DMS153 treated with DMSO at 0.1 percent for 48 hours (cell line): ENCODE measurements around the gene VWA8.
"Not testable (repeated sequence)": the region's sequence is repeated elsewhere in the genome, so short reads cannot be mapped to it uniquely, and the experiment has no call there.

Experiments
- DNase-seq: peaks from one replicate; lab custom pipeline; 2025; ENCODE audit not compliant: unreplicated experiment; lab: John Stamatoyannopoulos, UW

VWA8 gene

DNA sequence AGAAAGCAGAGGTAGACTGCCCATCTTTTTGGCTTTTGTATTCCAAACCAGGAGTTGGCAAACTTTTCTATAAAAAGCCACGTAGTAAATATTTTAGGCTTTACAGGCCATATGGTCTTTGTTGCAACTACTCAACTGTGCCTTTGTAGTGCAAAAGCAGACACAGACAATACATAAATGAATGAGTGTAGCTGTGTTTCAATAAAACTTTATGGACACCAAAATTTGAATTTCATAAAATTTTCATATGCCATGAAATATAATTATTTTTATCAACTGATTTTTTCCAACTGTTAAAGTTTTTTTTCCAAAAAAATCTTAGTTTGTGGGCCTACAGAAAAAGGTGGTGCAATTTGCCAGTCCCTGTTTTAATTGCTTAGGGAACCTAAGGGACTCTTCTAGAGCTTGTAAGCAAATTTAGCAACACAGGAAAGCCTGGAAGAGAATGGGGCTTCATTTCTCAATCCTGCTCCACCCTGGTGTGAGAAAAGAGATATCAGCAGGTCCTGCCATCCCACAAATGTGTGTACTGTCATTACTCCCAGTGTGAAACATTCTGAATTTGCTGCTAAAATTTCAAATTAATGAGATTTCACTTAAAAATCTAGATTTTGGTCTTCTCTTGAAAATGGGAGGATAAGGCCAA lies 309.4 kb downstream of the VWA8 start:
- no peak for DNase-seq

DNA sequence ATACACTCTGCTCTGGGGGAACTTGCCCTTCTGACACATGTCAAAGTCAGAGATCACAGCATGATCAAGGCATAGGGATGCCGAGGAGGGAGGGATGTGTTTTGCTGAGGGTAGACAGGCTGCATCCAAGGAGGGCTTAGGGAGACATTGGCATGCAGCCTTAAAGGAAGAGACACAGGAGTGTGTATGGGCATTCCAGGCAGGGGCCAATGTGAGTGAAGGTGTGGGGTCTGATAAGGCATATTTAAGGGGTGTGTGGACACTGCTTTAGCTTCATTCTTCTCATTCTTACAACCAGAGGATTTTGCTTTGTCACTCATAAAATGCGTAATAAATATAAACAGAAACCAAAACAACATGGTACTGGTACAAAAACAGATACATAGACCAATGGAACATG lies 310.2 kb downstream of the VWA8 start:
- DNase-seq = no peak

DNA sequence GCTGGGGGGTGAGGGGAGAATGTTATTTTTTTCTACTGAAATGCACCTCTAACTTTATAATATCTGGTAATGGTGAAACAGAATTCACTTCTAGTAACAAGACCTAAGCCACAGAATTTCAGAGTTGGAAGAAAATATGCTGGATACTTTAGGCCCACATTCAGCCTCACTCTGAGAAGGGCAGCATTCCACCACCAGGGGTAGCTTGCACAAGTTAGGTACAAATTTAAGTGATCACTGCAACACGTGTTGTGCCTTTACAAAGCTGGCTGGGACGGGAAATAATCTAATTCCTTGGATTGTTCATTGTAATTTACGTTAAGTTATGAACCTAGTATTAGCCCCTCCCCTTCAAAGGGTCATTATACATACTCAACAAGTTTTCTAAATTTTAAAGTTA lies 311.2 kb downstream of the VWA8 start:
- no peak for DNase-seq

DNA sequence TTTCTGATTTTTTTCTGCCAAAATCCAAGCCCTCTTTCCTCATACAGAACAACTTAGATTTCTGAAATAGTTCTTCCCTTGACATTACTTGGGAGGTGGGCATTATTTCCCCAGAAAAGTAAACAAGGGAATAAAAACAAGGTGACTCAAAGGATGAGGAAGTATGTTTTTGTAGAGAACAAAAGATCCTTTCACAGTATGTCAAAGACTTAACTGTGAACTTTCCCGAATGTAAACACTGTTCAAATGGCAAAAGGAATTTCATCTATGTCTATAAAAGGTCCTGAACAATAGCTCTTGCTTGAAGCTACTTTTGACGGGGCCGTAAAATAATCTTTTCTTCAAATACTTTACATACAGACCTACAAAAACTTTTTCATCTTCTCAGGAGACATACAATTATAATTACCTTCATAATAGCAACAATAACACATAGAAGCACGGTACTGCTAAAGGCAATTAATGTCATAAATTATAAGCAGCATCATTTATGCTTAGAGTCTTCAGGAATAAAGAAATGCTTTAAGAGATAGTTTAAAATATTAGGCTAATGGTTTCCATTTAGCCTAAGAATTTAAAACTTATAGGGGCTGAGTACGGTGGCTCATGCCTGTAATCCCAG lies 312.5 kb downstream of the VWA8 start:
- DNase-seq = no peak

DNA sequence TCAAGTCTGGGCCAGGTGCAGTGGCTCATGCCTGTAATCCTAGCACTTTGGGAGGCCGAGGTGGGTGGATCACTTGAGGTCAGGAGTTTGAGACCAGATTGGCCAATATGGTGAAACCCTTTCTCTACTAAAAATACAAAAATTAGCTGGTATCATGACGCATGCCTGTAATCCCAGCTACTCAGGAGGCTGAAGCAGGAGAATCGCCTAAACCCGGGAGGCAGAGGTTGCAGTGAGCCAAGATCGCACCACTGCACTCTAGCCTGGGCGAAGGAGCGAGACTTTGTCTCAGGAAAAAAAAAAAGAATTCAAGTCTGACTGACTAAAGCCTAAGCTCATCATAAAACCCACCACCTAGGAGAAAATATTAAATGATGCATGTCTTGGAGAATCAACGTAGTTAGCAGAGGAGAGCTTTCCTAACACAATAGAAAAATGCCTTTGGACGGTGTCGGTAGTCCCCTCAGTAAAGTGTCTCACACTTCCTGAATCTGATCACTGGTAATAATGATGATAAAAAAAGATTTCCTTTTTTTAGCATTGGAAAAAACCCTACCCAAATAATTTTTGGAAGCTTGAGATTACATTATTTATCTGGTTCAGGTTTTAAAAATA lies 313.1 kb downstream of the VWA8 start:
- not testable (repeated sequence) for DNase-seq

DNA sequence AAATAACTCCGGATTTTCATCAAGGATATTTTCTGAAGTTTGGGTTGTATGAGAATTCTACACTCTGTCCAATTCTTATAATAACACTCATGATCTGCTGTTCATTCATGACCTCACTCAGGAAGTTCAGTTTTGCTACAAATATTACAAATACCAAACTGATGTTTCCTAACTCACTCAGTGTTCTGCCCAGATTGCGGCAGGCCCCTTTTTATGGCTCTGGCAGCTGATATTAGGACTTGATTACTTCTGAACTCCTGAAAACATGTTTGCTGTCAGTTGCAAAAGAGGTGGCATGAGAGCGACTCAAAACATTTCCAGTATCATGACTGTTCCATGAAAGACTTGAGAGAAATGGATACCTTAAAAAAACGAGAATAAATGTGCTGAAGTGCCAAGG lies 315.6 kb downstream of the VWA8 start:
- no peak for DNase-seq

DNA sequence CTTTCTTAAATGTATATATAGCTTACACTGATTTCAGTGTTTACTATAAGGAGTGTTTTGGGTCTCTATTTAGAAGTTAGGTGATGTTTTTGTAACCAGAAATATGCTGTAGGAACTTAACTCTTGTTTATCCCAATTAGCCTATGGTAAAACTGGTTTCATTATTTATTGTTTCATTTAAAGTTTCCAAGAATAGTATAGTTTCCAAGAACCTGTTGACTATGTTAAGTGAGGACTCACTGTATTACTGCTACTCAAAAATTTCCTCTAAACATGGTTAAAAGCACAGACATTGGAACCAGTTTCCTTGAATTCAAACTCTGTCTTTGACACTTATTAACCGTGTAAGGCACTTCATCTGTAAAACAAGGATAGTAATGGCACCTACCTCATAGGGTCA lies 316.2 kb downstream of the VWA8 start:
- DNase-seq = no peak

DNA sequence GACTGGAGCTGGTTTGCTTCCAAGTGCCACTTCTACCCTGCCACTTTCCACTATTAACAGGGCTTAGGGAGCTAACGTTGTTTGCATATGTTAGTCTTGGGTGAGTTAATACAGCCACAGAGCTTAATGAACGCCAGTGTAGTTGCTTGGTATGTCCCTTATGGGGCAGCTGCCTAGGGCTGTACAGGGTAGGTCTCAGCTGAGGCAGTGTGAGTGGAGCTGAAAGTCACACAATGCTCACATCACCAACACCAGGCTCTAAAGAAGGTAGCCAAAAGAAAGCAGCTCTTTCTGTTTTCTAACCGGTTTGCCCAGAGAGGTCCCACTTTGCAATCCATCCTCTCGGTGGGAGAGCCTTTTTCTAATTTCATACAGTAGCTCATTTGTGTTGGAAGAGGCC lies 317.4 kb downstream of the VWA8 start:
- no peak for DNase-seq

DNA sequence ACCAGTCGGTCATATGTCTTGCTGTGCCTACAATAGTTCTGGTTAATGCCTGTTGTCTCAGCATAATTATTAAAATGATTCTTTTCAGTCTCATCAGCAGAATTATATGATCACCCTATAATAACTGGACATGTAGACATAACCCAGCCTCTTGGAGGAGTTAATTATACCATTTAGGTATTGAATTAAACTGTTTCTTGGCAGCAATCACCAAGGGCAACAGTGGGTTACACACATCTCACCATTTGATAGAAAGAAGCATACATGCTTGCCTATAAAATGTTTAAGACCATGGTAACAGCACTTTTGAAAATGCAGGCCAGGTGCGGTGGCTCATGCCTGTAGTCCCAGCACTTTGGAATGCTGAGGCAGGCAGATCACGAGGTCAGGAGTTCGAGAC lies 318.9 kb downstream of the VWA8 start:
- DNase-seq = no peak

DNA sequence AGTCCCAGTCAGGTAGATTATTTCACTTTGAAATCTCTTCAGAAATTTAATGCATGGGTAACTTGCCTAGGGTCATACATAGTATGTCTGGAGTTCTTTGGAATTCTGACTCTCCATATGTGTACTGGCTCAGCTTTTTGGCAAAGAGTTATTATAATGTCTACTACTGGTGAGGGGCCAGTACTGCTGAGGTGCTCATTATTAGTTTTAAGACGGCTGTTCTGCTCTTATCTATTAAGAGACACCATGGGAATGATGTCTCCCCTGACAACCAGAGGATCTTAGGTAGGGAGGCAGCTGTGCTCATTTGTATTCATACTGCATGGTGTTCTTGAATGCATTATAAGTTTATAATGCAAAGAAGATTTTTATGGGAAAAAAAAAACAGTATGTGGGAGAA lies 319.5 kb downstream of the VWA8 start:
- DNase-seq = no peak

DNA sequence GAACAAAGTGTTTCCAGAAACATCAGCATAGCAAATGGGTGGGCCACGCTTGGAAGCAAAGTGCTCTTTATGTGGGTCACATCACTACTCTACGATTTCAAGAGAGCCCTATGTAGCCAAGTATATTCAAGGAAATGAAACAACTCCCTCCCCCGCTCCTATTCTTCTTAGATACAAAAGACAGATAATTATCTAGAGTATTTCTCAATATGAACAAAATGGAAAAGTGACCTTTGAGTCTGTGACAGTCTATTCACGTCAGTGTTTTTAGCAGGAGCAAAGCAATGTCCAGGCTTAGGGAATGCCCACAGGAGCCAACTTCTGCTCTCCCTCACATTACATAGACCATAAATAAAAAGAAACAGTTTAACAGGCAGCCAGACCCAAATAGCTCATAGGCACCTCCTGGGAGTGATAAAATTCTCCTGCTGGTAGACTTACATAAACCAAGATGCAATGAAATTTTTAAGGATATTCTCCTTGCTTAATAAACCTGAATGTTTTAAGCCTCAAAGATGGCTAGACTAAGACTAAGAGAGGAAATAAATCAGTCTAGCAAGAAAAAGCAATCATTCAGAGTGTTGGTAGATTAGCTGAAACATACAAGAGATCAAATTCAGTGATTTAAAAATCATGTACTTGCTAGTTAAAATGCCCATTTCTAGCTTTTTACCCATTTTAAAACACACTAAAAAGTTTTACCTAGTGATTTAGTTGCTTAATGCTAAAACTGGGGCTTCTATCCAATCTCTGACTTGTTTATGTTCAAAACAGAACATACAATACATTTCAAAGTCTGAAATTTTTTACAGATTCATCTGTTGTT lies 320.7 kb downstream of the VWA8 start:
- no peak for DNase-seq

DNA sequence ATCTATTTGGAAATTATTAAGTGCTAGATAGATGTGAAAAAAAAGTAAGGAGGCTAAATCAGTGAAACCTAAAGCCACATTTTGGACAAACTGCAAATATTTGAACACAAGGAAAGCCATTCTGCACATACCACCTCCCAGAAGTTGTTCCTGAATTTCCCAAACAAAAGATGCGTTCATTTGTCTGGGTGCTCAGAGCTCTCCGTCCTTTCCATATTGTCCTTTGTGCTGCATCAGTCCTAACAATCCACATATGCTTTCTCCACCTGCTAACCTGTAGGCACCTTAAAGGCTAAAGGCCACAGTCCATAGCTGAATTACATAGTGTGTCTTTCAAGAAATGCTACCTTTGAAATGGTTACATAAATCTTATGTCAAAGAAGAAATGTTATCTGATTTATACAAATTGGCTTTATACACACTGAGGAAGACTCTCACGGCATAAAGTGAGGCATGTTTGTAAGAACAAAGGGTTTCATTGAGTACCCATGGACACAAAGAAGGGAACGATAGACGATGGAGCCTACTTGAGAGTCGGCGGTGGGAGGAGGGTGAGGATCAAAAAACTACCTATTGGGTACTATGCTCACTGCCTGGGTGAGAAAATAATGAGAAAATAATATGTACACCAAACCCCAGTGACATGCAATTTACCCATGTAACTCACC lies 321.5 kb downstream of the VWA8 start:
- DNase-seq = no peak

DNA sequence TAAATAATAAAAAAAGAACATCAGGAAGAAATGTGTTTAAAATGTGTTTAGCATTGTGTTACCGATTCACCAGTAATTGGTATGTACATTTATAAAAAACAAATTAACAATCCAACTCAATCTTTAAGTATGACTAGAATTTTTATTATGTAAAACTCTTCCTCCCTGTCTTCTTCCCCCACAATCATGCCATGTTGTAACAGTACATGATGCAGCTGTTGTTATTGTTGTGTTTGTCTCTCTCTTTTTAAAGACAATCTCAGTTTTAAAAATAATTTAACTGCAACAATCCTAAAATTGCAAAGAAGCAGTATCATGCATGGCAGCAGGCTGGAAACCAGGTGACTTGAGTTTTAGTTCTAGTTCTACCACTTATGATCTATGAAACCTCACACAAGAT lies 323.3 kb downstream of the VWA8 start:
- no peak for DNase-seq

DNA sequence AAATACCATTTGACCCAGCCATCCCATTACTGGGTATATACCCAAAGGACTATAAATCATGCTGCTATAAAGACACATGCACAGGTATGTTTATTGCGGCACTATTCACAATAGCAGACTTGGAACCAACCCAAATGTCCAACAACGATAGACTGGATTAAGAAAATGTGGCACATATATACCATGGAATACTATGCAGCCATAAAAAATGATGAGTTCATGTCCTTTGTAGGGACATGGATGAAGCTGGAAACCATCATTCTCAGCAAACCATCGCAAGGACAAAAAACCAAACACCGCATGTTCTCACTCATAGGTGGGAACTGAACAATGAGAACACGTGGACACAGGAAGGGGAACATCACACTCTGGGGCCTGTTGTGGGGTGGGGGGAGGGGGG lies 323.9 kb downstream of the VWA8 start:
- not testable (repeated sequence) for DNase-seq

DNA sequence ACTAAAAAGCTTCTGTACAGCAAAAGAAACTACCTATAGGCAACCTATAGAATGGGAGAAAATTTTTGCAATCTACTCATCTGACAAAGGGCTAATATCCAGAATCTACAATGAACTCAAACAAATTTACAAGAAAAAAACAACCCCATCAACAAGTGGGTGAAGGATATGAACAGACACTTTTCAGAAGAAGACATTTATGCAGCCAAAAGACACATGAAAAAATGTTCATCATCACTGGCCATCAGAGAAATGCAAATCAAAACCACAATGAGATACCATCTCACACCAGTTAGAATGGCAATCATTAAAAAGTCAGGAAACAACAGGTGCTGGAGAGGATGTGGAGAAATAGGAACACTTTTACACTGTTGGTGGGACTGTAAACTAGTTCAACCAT lies 324.3 kb downstream of the VWA8 start:
- DNase-seq = not testable (repeated sequence)

DNA sequence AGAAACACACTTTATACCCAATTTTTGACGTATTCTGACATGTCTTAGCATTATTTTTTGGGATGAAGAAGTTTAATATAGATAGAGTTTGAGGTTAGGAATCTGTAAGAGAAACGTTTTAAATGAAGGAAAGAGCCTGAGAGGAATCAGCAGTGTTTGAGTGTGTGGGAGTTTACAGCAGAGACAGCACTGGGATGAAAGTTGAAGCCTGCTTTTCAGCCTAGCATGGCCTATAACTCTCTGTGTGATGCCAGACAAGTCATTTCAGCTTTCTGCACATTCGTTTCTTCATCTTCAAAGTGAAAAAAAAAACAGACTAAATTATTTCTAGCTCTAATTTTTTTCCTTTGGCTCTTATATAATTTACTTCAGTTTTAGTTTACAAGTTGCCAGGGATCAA lies 326.5 kb downstream of the VWA8 start:
- DNase-seq = no peak

DNA sequence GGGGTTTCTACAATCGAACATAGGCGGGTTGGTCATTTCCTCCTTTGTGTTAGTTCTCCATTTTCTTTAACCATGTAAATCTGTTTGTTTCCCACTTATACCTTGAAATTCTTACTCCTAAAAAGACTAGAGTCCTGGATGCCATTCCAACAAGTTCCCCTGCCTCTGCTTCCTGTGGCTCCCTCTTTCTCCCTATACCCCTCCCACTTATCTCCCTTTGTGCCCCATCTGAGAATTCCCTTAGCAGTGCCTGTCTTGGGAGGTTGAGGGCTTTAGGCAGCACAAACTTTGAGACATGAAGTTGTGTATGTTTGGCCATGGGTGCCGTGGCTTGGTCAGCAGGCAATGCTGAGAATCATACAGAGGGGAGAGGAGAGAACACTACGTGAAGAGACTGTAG lies 327.1 kb downstream of the VWA8 start:
- DNase-seq = no peak

DNA sequence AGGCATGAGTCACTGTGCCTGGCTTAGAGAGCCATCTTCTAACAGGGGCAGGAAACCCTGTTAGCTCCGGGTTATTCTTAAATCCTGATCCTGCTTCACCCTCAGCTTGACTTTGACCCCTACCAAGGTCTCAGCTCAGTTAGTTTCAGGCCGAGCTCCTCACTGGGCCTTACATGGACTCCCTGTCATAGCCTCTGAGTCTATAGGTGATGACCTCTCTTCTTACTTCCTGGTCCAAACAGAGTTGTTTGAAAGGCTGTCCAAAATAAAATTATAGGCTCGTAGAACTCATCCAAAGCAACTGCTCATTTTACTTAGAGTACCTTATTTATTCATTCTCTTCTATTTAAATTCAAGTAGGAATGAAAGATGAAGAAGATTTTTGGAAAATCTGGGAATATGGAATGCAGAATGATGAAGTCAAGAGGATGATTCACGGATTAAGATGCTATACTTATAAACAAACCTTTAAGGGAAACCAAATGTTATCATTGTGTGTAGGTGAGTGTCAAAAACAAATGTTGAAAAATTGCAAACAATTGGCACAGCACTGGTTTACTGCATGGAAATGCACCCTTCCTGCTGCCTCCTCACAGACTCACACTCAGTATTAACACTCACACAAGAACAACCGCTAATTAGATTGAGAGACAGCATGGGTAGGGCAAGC lies 329.5 kb downstream of the VWA8 start:
- DNase-seq = no peak

DNA sequence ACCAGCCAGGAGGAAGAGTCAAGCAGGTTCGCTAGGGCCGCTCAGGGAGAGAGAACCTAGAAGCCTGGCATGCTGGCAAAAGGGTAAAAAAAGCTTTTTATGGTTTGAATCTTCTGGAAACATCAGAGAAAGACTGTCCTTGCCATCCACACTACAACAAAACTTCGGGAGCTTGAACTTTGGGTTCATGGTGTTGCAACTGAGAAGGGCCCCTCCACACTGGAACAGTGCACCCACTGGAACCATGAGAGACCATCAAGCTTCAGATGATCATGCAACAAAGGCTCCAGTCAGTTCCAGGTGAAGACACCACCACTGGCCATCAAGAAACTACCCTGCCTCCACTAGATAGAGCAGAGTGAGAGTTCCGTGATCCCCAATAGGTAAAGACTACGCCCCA lies 333.5 kb downstream of the VWA8 start:
- DNase-seq = no peak

DNA sequence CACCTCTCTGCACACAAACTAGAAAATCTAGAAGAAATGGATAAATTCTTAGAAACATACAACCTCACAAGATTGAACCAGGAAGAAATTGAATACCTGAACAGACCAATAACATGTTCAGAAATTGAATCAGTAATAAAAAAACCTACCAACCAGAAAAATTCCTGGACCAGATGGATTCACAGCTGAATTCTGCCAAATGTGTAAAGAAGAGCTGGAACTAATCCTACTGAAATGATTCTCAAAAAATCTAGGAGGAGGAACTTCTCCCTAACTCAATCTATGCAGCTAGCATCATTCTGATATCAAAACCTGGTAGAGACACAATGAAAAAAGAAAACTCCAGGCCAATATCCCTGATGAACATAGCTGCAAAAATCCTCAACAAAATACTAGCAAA lies 336.9 kb downstream of the VWA8 start:
- DNase-seq = no peak
